Limb (tissue), 2 donors: Measurements from ENCODE around the gene MRPL30.
"Not testable (repeated sequence)": the region's sequence is repeated elsewhere in the genome, so short reads cannot be mapped to it uniquely, and the experiment has no call there.

Source experiments
- DNase-seq, 2 donors: peaks; one replicate each; pipeline ENCODE4 v3.0.0-alpha.2; 2016; ENCODE audit errors: extremely low spot score in 2 of 2

MRPL30 gene

GRCh38 chr2:99180755-99181623, at the start of gene MRPL30, which contains the start of gene MITD1:
MRPL30 (plus strand) TSS chr2:99181184; CDS start chr2:99186204, 5,020 bp downstream.
MITD1 (minus strand) TSS chr2:99181058; CDS start chr2:99180981, 77 bp downstream.
- peak; percentile 95 to 96 for DNase-seq

DNA sequence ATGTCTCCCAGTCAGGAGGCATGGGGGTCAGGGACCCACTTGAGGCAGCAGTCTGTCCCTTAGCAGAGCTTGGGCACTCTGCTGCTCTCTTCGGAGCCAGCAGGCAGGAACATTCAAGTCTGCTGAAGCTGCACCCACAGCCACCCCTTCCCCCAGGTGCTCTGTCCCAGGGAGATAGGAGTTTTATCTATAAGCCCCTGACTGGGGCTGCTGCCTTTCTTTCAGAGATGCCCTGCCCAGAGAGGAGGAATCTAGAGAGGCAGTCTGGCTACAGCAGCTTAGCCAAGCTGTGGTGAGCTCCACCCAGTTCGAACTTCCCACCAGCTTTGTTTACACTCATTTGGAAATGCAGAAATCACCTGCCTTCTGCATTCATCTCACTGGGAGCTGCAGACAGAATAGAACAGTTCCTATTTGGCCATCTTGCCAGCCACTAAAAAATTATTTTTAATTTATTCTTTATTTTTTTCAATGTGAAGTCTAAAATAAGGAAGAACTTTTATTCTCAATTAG, 45.9 kb upstream of the MRPL30 start:
- DNase-seq, result not testable (repeated sequence)

DNA sequence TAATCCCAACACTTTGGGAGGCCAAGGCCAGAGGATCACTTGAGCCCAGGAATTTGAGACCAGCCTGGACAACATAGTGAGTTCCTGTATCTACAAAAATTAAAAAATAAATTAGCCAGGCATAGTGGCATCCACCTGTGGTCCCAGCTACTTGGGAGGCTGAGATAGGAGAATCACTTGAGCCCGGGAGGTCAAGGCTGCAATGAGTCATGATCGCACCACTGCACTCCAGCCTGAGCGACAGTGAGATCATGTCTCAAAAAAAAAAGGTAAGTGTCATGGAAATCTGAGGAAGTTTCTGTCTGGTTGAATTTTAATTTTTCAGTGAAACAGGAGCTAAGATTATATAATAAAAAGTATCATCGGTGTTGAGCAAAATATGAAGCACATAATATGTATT, 42.0 kb upstream of the MRPL30 start:
- no peak for DNase-seq

GRCh38 chr2:99140056-99140859, 40.7 kb upstream of the MRPL30 start:
- no peak for DNase-seq

GRCh38 chr2:99140860-99141109, 40.2 kb upstream of the MRPL30 start:
- DNase-seq, result no peak

GRCh38 chr2:99141110-99142108, 39.6 kb upstream of the MRPL30 start, which contains the start of gene C2orf15:
C2orf15 (plus strand) TSS chr2:99141707; CDS start chr2:99150559, 8,852 bp downstream.
- peak; percentile 90 to 95 for DNase-seq

- DNase-seq, result no peak
Observed at GRCh38 chr2:99150706-99151105, 30.3 kb upstream of the MRPL30 start.

DNA sequence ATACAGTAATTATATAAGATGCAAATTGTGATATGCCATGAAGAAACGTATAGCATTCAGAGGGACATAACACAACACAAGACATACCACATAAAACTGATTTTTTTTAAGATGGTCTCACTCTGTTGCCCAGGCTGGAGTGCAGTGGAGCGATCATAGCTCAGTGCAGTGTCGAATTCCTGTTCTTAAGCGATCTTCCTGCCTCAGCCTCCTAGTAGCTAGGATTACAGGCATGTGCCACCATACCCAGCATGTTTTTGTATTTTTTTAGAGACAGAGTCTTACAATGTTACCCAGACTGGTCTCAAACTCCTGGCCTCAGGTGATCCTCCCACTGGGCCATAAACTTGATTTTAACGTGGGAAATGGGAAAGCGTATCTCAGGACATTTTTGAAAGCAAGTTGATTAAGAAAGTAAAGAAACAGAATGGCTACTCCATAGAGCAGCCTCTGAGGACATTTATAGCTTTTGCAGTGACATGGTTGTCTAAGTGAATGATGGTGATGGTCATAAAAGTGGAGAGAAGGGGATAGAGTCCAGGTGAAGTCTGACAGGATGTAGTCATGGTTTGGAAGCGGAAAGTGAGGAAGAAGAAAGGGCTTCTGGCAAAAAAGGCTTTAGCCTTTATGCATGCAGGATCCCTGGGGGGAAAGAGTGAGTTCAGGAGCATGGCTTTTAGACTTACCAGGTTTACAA, 28.6 kb upstream of the MRPL30 start:
- DNase-seq, result no peak

DNA sequence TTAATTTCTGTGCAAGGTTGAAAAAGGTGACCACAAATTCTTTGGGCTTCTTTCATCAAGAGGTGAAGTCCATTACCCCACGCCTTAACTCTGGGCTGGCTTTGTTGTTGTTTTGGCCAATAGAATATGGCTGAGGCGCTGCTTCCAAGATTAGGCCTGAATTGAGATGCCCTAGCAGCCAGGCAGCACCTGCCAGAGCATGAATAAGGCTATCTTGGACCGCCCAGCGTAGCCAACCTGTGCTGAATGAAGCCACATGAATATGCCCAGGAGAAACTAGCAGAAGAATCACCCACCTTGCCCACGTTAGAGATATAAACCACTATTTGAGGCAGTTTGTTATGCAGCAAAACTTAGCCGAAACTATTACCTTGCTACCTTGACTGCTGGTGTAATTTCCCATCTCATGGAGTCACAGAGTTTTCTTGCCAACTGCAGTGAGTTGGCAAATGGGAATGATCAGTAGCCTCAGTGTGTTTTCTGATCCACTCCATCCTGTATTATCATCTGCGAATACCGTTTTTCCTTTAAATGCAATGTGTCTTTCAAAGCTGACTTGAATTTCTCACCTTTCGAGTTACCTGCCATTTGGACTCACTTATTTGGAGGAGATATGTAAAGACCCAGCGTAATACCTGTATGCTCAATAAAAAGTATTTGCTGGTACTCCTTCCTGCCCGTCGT, 26.9 kb upstream of the MRPL30 start:
- no peak for DNase-seq

DNA sequence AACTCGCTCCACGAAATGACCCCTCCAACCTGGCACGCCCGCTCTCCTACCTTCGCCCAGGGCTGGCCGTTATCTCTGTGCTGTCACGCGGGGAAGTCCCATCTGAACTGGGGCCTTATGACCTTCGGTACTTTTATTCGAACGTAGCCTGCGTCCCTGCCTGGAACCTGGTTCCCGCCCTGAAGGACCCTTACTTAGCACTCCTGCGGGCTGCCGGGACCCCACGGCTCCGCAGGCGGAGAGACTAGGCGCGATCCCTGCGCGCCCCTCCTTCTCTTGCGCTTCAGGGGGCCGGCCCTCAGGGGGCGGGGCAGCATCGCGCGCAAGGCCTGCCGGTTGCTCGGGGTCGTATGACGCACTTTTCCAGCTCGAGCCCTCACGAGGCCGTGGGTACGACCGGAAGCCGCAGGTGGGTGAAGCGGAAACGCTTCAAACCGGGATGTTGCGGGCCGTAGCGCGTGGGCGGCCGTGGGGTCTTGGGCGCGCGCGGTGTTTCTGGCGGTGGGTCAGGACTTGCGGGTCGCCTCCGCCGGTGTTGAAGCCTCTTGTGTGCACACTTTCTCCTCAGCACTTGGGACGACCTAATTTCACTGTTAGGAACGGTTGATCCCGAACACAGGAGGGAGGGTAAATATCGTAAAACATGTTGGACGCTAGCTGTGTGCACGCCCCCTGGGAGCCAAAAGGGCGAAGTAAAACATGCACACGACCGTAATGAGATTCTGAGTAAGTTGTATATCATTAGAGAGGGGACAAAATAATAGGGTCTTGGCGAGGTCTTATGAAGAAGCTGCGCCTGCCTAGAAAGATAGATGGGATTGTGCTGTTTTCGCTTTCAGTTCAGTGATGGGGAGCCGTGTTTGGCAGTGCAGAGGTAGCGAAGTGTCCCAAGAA, 26.1 kb upstream of the MRPL30 start, which contains the start of the genes LIPT1 and TSGA10:
Gene LIPT1, plus strand, starts transcription at position 325 of the 894 bp plus-strand sequence. CDS start 6,991 bp downstream, outside the sequence.
Gene TSGA10, minus strand, starts transcription at position 300 of the 894 bp plus-strand sequence. CDS start 45,503 bp downstream, outside the sequence.
- DNase-seq, result peak; percentile 92 to 93

DNA sequence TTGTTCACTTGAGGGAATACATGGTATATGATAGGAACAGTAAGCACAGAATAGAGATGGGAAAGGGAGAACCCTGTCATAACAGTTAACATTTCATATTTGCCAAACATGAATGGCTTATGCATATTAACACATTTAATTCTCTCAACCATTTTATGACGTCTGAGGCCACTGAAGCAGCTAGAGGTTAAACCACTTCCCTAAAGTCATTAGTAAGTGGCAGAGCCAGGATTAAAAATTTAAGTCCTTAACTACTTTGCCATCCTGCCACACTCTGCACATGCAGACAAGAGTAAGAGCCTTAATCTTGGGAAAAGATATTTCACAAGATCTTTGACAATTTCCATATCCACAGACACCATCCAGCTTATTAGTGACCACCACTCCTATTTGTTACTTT, 24.1 kb upstream of the MRPL30 start:
- DNase-seq, result no peak

DNA sequence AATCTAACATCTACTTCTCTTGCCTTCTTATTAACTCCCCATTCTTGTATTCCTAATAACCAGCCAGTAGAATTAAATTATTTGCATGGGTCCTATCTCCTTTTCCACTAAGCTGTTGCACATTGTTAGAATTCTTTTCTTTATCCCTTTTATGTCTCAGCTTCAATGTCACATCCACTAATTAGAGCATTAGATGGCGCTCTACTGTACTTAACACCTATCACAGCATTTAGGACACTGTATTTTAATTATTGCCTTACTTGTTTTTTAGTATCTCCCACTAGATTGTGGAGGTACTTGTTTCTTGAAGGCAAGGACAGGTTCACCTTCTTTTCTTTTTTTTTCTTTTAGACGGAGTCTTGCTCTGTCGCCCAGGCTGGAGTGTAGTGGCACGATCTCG, 22.4 kb upstream of the MRPL30 start:
- no peak for DNase-seq

- DNase-seq, result no peak
Observed at GRCh38 chr2:99159594-99159993, 21.4 kb upstream of the MRPL30 start.

DNA sequence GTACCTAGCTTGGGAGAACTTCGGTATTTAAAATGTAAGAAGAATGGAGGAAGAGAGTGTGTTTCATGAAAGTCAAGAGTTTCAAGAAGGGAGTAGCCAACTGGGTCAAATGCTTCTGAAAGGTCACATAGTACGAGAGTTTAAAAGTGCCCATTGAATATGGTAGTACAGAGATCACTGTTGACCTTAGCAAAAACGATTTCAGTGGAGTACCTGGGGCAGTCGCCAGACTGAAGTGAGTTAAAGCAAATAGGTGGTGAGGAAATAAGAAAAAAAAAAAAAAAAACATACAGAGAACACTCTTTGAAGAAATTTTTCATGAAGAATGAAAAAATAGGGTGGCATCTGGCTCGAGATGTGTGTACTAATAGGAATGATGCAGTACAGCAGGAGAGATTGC, 14.8 kb upstream of the MRPL30 start:
- DNase-seq, result no peak

DNA sequence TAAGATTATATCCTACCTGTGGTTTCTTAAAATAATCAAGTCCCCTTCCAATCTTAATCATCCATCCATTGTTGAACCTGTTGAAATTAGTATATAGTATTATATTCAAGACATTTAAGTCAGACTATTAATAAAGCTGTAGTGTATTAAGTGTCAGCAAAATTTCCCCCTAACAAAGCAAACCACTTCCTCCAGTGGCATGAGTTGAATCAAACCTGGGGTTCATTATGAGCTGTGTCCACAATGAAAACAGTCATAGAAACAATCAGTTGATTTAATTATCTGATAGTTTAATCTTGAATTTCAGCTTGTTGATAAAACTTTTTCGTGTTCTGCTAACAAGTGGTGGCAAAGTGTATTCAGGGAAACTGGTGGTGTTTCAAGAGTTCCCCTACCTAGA, 11.4 kb upstream of the MRPL30 start:
- DNase-seq, result no peak

GRCh38 chr2:99171377-99172140, 9.4 kb upstream of the MRPL30 start:
- no peak for DNase-seq

DNA sequence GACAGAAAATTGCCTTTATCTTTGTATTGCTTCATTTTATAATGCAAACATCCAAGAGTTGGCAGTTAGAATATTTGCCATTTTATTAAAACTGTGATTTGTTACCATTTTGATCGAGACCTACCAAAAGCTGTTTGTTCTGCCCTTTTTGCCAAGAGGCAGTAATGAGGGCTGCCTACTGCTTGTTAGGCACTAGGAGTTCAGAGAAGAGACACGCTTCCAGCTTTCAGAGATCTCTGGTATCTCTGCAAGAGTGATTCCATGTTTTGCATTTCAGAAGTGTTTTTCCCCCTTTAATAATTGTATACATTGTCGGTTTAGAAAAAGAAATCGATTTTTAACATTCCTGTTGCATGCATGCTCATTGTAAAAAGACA, 628 bp downstream of the MRPL30 start:
- no peak for DNase-seq

GRCh38 chr2:99183025-99183424, 2.0 kb downstream of the MRPL30 start:
- DNase-seq, result no peak
